Activated CD8-positive, alpha-beta memory T cell treated with anti-CD3 and anti-CD28 coated beads, Interleukin-2, amount 50 U/mL, for 48 hours (primary cell): ENCODE measurements around the gene GRIA3.

ENCODE experiments used
- DNase-seq: peaks from one replicate; pipeline ENCODE4 v3.0.0-alpha.2; 2020

Gene GRIA3

DNA sequence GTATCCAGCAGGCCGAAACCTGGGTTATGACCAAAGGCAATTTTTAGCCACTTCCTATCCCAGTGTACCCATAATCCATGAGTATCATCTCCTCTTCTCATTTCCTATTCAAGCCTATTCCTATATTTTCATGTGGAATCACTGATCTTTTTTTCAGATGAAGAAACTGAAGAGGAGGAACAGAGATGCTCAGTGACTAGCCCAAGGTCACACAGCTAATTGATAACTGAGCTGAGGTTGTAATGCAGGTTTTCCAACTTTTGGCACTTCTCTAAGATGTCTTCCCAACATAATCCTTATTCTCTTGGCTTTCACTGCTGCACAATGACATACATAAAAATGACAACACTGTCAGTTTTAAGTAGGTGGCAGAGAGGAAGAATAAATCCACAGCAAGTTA lies 15.3 kb downstream of the GRIA3 start:
- DNase-seq: no peak

DNA sequence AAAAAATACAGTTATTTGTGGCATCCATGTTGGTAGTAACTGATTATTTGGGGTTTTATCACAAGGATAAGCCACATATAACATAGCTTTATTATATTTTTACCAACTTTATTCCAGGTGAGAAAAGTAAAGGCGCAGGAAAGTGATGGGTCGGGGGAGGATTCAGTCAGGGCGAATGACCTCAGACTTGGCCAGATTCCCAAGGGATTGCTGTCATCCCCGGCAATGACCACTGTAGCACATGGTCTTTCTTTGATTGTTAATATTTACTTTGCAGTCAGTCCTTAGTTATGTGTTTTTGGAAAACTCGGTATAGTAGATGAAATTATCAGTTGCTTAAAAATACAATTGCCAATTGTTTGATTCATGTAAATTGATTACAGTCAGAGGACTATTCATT lies 17.6 kb downstream of the GRIA3 start:
- no peak for DNase-seq

DNA sequence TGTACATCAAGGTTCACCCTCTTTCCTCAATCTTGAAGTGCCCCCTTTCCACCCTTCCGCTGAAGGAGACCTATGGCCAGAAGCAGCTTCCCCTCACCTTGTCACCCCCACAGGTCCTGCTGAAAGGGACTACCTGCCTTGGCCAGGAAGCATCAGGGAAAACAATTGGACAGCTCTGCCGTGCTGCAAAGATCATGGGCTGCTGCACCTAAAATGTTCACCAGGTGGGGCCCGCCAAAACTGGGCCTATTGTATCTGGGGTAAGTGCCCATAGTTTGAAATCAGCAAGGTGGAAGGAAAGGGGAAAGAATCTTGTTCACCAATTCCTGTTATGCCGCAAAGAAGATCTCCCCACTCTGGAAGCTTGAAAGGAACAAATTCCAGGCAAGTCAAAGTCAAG lies 18.4 kb downstream of the GRIA3 start:
- DNase-seq: no peak

DNA sequence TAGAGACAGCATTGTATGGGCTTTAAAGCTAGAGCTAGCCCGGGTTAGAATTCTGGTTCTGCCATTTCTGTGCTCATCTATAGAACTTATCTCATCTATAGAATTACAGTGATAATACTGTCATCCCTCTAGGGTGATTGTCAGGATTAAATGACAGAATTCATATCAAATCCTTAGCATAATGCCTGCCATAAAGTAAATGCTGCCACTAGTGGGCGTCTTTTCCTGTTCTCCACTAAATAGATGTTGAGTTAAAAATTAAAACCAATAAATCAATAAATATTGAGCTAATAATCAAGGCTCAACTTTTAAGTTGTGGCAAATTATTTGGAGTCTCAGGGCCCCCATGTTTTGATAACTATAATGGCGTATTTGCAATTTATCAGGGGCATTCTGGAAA lies 19.7 kb downstream of the GRIA3 start:
- no peak for DNase-seq

DNA sequence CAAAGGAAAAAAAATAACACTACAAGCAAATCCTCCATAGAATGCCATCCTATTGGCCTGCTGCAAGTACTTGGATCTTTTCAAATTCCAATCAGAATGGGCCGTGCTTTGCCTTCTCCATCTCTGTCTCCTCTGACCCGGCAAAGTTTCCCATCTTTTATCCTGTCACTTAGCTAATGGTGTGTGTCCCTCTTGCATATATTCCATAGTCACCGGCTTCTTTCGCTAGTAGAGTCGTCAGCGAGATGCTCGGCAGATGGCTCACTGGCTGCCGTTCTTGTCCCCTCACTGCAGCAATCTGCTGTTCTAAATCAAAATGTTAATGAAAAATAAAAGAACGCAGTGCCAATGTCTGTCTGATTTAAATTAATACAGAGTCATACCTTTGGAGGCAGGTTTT lies 22.1 kb downstream of the GRIA3 start:
- no peak for DNase-seq

DNA sequence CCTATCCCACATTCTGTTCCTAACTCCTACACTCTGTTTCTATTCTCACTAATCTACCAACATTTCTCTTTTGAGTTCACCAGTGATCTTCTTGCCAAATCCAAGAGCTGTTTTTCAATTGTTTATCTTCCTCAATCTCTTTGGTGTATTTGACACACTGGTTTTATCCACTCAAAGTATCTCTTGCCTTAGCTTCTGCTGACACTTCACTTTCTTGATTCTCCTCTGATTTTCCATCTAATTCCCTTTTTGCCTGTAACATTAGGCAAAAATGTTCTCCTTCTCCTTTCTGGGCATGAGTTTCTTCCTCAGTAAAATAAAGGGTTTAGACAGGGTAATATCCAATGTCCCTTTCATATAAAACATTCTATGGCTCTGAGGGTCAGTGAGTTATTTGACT lies 26.2 kb downstream of the GRIA3 start:
- no peak for DNase-seq

DNA sequence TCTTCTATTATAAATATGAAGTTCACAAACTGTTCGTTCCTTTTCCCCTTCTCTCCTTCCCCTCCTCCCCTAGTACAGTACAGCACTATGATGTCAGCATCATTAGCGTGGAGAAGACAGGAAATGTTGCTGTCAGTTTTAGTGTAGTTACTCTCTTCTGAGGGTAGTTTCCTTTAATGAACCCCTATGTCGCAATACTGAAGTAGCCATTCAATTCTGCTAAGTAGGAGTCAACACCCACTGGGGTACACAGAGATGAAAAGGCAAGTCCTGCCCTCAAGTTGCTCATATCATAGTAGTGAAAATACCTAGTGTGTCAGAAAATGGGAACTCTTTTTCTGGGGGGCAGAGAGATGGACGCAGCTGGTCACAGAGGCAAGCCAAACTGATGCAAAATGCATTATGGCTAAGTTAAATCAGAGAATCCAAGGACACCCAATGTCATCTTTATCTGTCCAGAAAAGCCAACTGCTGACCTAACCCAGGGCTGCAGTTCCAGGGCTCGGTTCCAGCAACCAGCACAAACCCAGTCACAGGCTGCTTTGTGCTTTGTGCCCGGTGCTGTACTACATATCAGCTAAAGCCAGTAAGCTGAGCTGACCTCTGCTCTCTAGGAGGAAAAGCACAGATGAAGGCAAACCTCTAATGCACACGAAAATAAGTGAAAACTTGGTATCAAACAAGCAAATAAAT lies 31.5 kb downstream of the GRIA3 start:
- DNase-seq: no peak

DNA sequence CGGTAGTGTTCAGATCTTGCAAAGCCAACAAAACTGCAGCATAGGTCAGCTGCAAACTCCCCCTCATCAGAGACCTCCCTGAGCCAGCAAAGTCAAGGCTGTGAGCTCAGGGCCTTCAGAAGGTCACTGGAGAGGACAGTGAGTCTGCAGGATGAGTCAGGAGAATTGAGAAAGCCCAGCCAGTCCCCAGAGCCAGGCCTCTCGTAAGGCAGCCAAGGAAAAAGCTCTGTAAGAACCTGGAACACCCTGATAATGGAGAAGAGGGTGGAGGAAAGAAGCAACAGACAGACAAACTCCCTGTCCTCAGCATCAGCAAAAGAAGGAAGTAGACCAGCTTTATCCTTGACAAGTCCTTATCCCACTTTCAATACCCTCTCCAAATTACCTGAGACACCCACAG lies 33.0 kb downstream of the GRIA3 start:
- DNase-seq: no peak

DNA sequence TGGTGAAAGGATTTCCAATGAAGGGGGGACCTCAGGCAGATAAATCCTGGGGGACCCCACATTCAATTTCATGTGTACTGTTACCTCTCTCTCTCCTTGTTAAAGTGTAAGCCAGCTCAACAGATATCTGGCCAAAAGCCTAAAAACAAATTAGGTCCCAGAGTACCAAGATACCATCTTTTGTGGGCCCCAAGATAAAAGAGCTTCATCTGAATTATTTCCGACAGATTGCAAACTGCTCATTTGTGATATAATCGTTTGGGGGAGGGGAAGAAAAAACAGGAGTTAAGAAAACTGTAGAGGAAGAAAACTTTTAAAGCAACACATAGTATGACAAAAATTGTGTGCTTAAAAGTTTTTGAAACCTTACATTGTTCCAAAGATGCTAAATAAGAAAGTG lies 33.6 kb downstream of the GRIA3 start:
- DNase-seq: no peak

DNA sequence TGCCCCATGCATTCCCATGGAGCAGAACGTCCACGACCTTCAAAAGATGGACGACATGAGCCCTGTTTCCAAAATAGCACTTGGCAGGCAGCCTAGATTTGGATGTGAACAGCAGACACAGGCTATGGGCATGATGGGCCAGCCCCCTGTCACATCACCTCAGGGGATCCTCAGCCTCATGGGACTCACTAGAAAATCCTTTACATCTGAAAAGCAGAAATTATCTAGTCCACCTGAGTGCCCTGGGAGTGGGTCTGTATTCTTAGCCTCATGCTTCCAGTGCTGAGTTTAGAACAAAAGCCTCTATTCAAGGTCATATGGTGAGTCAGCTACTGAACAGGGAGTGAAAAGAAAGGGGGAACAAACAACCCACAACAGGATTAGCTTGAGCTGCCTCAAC lies 35.8 kb downstream of the GRIA3 start:
- no peak for DNase-seq

DNA sequence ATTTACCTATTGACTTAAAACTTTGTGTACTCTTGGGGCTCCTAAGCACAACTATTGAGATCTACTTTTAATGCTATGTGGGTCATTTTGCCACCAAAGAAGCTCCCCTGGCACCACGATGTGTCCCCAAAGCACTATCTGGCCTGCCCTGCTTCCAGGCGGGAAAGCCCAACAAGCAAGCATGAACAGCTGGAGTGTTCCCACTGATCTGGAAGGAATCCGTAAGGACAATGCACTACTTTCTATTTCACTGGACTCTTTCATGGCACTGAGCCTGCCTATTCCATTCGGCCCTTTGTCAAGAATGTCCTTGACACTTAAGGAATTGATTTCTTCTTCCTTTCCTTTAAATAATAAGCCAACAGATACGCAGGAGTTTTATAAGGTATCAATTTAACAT lies 38.8 kb downstream of the GRIA3 start:
- DNase-seq: no peak

DNA sequence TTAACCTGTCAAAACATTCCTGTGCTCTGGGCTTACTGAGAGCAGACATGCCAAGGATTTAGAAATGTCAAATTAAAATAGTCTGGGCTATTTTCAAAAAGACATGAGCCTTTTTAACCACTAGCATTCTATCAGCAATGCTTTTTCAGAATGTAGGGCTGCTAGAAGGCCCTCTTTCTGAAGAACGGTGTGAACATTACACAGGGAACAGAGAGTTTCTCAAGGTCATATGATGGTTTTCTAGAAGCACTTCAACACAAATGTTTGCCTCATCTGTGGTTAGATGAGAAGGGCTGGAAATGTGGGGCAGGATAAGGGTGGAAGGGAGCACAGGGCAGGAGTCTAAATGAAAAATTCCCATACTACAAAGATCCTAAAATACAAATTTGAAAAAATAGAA lies 39.3 kb downstream of the GRIA3 start:
- DNase-seq: no peak

DNA sequence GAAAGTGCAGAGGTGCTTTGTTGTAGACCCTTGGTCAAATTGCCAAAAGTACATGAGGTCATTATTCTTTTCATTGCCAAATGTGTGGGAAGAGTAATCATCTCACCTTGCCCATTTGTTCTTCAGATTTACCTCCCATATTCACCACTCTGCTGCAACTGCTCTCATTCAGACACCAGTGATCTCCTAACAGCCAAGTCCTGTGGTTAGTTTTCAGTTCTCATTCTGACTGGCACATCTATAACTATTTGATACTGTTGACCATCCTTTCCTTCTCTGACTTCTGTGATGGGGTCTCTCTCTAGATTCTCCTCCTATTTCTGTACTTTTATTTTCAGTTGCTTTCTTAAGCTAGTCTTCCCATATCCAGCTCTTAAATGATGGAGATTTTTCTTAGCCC lies 39.8 kb downstream of the GRIA3 start:
- DNase-seq: no peak

DNA sequence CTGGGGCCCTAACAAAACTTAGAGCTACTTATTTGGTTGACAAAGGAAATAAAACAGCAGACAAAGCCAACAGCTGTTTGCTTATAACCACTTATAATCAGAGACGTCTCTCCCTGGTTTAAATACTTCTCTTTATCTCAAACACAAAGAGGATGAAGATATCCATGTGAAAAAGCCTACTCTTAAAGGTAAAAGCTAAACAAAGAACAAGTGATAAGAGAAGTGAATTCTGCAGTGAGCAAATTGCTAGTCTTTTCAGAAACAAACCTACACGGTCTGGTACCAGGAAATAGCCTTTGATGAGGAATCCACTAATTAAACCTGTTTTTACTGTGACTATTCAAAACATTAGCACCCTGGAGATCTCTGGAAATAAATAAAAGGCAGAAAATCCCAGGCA lies 46.7 kb downstream of the GRIA3 start:
- no peak for DNase-seq

DNA sequence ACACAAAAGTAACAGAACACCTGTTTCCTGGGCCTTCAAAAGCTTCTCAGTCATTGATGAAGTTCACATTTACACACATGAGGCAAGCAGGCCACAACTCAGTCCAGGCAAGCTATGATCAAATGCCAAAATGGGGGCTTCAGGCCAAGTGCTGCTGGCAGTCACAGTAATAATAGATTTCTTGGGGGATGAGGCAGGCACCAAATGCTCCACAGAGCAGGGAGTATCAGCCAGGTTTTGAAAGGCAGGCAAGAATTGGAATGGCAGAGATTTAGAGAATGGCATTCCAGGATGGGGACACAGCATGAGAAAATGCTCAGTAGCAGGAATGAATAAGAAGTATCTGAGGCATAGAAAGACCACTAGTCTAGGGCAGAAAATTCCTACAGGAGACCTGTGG lies 52.8 kb downstream of the GRIA3 start:
- no peak for DNase-seq

DNA sequence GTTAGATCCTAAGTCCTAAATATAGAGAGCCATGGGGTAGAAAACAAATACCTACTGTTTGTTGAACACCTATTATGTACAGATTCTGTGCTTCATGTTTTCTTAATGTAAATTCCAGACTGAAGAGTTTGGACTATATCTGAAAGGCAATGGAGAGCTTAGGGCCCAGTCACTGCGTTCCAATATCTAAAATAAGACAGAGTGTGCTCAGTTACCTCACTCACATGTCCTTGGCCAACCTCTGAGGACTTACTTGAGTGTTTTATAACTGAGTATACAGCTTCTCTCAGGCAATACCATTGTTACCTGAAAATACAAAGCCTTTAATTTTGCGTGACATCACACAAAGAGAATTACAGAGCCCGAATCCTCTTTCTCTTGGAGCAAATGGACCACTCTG lies 53.2 kb downstream of the GRIA3 start:
- no peak for DNase-seq

DNA sequence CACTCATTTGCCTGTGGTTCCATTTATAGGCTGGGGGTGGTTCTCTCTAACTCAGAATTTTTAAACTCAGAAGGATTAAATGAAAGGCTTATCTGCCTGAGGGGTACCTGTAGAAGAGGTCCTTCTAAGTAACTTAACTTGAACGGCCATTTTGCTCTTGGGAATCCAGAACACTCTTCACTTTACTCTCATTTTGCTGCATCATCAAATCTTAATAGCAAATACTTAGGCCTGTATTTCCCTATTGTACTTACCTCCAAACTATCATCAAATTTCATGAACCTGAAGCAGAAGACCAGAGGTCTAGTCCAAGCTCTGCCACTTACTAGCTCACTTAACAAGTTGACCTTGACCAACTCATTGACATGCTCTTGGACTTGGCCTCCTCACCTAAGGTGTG lies 70.4 kb downstream of the GRIA3 start:
- no peak for DNase-seq

DNA sequence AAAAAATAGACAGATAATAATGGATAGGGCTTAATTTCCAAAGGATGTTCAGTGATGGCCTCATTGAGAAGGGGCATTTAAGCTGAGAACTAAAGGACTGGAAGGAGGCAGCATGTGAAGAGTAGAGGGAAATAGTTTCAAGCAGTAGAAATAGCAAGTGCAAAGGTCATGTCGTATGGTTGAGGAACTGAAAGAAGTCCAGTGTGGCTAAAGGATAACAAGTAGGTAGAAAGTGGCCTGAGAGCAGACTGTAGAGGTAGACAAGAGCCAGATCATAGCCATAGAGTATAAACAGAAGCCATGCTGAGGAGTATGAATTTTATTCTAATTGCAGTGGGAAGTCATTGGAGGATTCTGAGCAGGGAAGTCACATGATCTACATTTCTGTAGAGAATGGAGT lies 72.3 kb downstream of the GRIA3 start:
- no peak for DNase-seq

DNA sequence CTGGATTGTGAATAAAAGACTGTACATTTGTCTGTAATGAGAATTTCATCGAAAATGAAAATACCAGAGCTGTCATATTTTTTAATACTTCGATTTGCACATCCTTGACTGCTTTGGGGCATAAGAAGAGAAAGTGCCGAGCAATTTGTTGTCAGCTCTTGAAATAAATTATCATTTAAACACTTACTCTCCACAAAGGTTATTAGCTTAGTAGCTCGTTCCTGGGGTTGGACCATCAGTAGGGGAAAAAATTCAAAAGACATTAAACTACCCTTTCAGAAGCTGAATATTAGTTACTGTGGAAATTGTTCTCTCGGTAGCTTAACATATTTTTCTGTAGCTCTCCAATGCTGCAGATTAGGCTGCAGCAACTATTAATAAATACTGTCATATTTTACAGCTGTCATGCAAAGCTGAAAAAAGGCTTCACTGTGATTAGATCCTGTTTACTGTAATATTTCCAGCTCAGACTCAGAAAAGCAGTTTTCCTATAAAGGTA lies 76.9 kb downstream of the GRIA3 start:
- no peak for DNase-seq

DNA sequence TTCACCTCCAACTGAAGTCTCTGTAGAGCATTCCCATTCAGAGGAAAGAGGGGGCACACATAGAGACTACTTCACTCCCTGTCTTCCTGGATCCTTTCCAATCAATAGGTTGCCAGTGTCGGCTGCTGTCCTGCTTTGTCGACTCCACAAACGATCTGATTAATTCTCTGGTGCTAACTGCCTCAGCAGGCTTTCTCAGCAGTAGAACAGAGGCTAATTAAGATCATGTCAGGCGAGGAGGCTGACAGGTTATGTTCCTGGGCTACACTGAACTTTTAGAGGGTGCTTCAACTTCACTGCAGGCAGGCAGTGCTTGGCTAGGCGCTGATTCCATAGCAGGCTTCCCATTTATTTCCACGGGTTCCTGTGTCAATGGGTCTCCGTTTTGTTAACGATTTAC lies 79.2 kb downstream of the GRIA3 start:
- DNase-seq: no peak

DNA sequence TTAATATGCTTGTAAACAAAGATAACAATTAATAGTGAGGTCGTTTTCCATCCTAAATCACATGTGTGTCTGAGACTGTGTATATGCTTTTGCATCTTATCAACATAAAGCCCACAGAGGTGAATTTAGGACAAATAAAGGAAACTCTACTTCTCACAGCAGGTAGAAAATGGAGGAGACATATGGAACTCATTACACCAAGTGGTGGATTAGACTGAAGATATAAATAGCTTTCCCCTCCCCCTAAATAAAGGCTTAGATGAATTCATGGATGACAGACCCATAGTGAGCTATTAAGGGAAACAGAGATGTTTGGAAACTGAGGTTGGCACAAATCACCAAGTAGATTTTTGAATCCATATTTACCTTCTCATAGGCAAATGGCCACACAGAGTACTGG lies 79.7 kb downstream of the GRIA3 start:
- no peak for DNase-seq

DNA sequence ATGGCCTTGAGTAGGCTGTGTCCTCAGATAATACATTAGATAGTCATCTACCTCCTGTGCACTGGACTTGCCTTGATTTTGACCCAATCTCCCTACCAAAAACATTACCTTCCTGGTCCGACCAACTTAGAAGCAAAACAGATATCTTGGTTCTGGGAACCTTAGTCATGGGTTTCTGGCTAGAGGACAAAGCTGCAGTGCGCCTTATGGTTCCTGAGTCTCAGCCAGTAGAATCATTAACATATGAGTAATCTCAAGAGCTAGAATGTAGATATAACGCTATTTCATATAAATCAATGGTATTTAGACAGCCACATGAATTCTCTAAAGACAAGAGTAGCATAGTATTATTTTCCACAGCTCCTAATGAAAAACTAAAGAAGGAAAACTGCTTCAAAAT lies 83.1 kb downstream of the GRIA3 start:
- DNase-seq: no peak

DNA sequence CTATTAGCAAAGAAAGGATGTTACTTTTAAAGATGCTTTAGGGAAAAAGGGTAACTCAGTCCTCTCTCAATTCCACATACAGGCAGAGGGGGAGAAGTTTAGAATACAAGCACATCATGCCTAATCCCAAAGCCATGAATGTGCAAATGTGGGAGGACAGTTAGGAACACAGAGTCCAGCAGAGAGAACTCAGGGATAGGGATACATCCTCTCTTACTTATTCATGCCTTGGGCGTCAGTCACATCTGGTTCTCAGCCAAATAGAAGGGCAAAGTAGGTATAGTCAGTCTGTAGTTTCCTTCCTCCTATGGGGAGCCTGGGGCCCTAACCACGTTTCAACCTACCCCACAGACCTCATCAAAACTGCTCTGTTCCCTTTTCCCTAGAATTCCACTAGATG lies 87.8 kb downstream of the GRIA3 start:
- DNase-seq: no peak

DNA sequence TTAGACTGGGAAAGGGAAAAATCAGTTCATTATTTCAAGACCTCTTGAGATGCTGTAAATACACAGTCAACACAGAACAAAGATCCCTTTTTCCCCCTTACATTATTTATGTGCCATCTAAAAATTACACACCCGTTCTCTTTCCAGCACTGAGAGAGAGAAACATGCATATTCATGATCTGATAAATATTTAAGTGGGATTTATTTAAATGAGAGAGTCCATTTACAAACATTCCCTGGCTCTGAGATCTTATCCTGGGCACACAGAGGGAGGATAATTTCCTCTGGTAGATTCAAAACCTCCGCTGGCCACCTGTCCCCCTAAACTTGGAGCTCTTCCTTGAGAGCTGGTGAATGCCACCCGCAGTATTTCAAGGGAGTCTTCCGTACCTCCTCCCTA lies 88.6 kb downstream of the GRIA3 start:
- no peak for DNase-seq

DNA sequence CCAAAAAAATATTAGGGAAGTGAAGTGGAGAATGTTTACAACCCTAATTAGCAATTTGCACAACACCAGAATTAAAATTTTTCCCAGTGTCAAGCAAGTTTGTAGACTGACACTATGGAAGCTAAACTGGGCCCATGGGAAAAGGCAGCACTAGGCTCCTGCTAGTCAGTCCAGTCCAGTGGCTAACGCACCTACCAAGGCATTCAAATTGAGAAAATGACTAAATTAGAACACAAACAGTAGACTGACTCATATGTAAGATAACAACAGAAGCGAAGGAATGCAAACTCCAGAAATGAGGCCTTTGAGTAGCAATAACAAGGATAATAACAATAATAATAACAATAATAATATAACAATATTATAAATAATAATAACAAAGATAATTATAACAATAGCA lies 90.7 kb downstream of the GRIA3 start:
- DNase-seq: no peak

DNA sequence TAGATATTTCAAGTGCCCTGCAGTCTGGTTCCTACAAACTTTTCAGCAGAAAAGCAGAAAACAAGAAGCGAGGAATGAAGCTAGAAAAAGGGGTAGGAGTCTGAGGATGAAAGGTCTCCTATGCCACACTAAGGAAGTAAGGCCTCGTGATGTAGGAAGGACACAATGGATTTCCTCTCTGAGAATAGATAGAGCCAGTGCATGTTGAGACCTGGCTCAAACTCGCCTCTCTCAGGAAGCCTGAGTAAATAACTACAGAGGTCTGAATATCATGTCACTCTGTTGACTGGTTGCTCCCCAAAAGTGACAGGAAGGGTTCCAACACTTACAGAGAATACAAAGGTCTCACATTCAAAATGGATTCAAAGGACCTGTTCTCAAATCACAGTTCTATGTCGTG lies 93.3 kb downstream of the GRIA3 start:
- DNase-seq: no peak
